GM11168 (cell line): ENCODE data around the gene NLRP6.

ENCODE experiments used
- in situ Hi-C: fragments of 300-500 bp; cut with MboI; formaldehyde crosslinking; loops from one replicate; pipeline ENCODE4 v1.12.0; 2022; ENCODE audit warnings: low sequenced_read_pairs; ENCODE audit not compliant: unreplicated experiment

The NLRP6 gene

GRCh38 chr11:291281-292210, 13.3 kb downstream of the NLRP6 start:
- in situ Hi-C loops, result no loop called here

- in situ Hi-C loops, result no loop called here
Measured at GRCh38 chr11:292211-293121, 14.3 kb downstream of the NLRP6 start.

- in situ Hi-C loops, result no loop called here
Measured at GRCh38 chr11:293271-293851, 15.2 kb downstream of the NLRP6 start.

- in situ Hi-C loops, result no loop called here
Measured at GRCh38 chr11:293852-294661, 15.8 kb downstream of the NLRP6 start.

GRCh38 chr11:294780-295179, 16.6 kb downstream of the NLRP6 start:
- in situ Hi-C loops, result no loop called here

- in situ Hi-C loops, result no loop called here
Measured at GRCh38 chr11:295351-296170, 17.4 kb downstream of the NLRP6 start.

GRCh38 chr11:296171-297050, 18.2 kb downstream of the NLRP6 start:
- in situ Hi-C loops, result no loop called here

- in situ Hi-C loops, result no loop called here
Measured at GRCh38 chr11:297051-297585, 18.9 kb downstream of the NLRP6 start.

GRCh38 chr11:297586-298405, 19.6 kb downstream of the NLRP6 start:
- in situ Hi-C loops, result no loop called here

GRCh38 chr11:298406-299065, 20.3 kb downstream of the NLRP6 start:
- in situ Hi-C loops, result no loop called here

GRCh38 chr11:299081-299891, 21.1 kb downstream of the NLRP6 start, which contains the start of gene IFITM5:
Gene IFITM5, minus strand, starts transcription at chr11:299526. Its CDS starts 36 bp downstream, at chr11:299490.
- in situ Hi-C loops, result no loop called here

GRCh38 chr11:299951-300735, 21.9 kb downstream of the NLRP6 start:
- in situ Hi-C loops, result loop anchor here (5.0 kb wide), 1 partner anchor 47 kb away; no protein-coding TSS in a partner anchor

GRCh38 chr11:303363-303762, 25.2 kb downstream of the NLRP6 start:
- in situ Hi-C loops, result loop anchor here (5.0 kb wide), 1 partner anchor 44 kb away; no protein-coding TSS in a partner anchor

GRCh38 chr11:304061-304506, 25.9 kb downstream of the NLRP6 start:
- in situ Hi-C loops, result loop anchor here (5.0 kb wide), 1 partner anchor 43 kb away; no protein-coding TSS in a partner anchor
